SK-N-SH (cell line): ENCODE measurements around the gene TBC1D16.
A peak's percentile ranks its signal among the peaks of the same experiment; 100 is the strongest.

Source experiments
- EP300 ChIP-seq, 2 experiments: IDR thresholded peaks; 2 replicates each; pipeline versions ENCODE4 v1.4.0 to v1.6.1; 2012; ENCODE audit warnings: borderline replicate concordance in 1 of 2, low read depth in 1 of 2, low read length in 1 of 2
- RXRA ChIP-seq: IDR thresholded peaks from 2 replicates; pipeline ENCODE4 v1.4.0; 2012; ENCODE audit warnings: low read depth, mild to moderate bottlenecking, borderline replicate concordance

DNA sequence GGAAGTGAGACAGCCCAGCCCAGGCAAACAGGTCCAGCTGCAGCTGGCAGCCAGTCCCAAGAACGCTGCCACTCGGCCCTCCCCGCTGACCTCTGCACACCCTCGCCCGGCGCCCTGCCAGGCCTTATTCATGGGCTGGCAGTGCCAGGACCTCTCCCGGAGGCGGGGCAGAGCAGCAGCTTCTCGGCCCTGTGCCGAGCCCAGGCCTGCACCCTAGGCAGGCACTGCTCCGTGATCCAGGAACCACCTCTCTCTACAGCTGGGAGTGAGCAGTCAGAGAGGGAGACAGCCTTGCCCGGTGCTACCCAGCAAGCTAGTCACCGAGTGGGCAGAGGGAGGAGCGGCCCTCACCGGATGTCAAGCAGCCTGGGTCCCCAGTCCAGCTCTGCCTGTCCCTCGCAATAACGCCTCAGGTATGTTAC is 116.5 kb downstream of the TBC1D16 start:
- TF ChIP-seq EP300 (IDR thresholded peaks at IDR 0.05; ENCODE audit: borderline replicate concordance in 1 of 2, low read depth in 1 of 2, low read length in 1 of 2) (peak in 1 of 2 experiments; percentile 23; a peak in 3 of 4 replicates), RXRA (peak; percentile 93; the same call in 1 of the 2 replicates)
